Ishikawa (cell line): ENCODE data around the gene MLXIP.

Experiments used
- CEBPB ChIP-seq: IDR thresholded peaks from 2 replicates; pipeline ENCODE4 v1.6.1; 2012
- EGR1 ChIP-seq: IDR thresholded peaks from 2 replicates; pipeline ENCODE4 v1.6.1; 2012
- EP300 ChIP-seq: IDR thresholded peaks from 2 replicates; pipeline ENCODE4 v1.6.1; 2012; ENCODE audit warnings: borderline replicate concordance
- FOXM1 ChIP-seq: IDR thresholded peaks from 2 replicates; pipeline ENCODE4 v1.6.1; 2012; ENCODE audit warnings: low read depth, borderline replicate concordance
- NFIC ChIP-seq: IDR thresholded peaks from 2 replicates; pipeline ENCODE4 v1.6.1; 2012
- RAD21 ChIP-seq: IDR thresholded peaks from 2 replicates; pipeline ENCODE4 v1.6.1; 2012; ENCODE audit warnings: low read depth
- TAF1 ChIP-seq: IDR thresholded peaks from 2 replicates; pipeline ENCODE4 v1.6.1; 2012; ENCODE audit warnings: low read depth, mild to moderate bottlenecking
- TEAD4 ChIP-seq: IDR thresholded peaks from 2 replicates; pipeline ENCODE4 v1.6.1; 2012
- YY1 ChIP-seq: IDR thresholded peaks from 2 replicates; pipeline ENCODE4 v1.6.1; 2012; ENCODE audit warnings: low read depth
- TF ChIP-seq, protein P1 (sequence below): IDR thresholded peaks from 2 replicates; pipeline ENCODE4 v1.6.1; 2012; ENCODE audit warnings: low read depth, mild to moderate bottlenecking
- TF ChIP-seq, protein P2 (sequence below): IDR thresholded peaks from 2 replicates; pipeline ENCODE4 v1.6.1; 2012

DNA sequence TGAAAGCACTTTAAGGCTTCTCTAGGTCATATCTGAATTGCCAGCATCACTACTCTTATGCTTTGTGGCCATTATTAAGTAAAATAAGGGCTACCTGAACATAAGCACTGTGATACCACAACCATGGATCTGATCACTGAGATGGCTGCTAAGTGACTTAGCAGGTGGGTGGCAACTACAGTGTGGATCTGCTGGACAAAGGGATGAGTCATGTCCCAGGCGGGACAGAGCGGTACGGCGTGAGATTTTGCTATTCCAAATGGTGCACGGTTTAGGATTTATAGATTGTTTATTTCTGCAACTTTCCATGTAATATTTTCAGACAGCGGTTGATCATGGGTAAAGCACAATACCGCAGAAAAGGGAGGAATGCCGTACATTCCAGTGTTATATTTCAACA is 39.4 kb downstream of the MLXIP start:
- no peak for TF ChIP-seq TAF1
- no peak for TF ChIP-seq EP300
- TF ChIP-seq, protein P1, sequence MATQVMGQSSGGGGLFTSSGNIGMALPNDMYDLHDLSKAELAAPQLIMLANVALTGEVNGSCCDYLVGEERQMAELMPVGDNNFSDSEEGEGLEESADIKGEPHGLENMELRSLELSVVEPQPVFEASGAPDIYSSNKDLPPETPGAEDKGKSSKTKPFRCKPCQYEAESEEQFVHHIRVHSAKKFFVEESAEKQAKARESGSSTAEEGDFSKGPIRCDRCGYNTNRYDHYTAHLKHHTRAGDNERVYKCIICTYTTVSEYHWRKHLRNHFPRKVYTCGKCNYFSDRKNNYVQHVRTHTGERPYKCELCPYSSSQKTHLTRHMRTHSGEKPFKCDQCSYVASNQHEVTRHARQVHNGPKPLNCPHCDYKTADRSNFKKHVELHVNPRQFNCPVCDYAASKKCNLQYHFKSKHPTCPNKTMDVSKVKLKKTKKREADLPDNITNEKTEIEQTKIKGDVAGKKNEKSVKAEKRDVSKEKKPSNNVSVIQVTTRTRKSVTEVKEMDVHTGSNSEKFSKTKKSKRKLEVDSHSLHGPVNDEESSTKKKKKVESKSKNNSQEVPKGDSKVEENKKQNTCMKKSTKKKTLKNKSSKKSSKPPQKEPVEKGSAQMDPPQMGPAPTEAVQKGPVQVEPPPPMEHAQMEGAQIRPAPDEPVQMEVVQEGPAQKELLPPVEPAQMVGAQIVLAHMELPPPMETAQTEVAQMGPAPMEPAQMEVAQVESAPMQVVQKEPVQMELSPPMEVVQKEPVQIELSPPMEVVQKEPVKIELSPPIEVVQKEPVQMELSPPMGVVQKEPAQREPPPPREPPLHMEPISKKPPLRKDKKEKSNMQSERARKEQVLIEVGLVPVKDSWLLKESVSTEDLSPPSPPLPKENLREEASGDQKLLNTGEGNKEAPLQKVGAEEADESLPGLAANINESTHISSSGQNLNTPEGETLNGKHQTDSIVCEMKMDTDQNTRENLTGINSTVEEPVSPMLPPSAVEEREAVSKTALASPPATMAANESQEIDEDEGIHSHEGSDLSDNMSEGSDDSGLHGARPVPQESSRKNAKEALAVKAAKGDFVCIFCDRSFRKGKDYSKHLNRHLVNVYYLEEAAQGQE = no peak
- TF ChIP-seq NFIC = no peak
- no peak for TF ChIP-seq FOXM1
- TF ChIP-seq RAD21 = no peak
- no peak for TF ChIP-seq CEBPB
- TF ChIP-seq EGR1 = no peak
- no peak for TF ChIP-seq TEAD4
- TF ChIP-seq YY1 = no peak
- TF ChIP-seq, protein P2, sequence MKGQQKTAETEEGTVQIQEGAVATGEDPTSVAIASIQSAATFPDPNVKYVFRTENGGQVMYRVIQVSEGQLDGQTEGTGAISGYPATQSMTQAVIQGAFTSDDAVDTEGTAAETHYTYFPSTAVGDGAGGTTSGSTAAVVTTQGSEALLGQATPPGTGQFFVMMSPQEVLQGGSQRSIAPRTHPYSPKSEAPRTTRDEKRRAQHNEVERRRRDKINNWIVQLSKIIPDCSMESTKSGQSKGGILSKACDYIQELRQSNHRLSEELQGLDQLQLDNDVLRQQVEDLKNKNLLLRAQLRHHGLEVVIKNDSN = no peak
